ENCODE measurements around the gene KIF13A. TPM values are rescaled to one million over a fixed set of nuclear protein-coding genes. Genes with fewer than 3 reads are reported as not detected.

KIF13A gene
- total and polyA plus RNA-seq, 9 of the 15 experiments (the other 6 are each of a cell fraction or from before 2014, with no cell fraction given): 3.6 to 44.3 (median 29.7) TPM

GRCh38 chr6:17714177-17714576 lies 273.3 kb downstream of the KIF13A start (continued):
- TF ChIP-seq ZMIZ1 (IDR thresholded peaks at IDR 0.05; ENCODE audit: low read depth in 2 of 2, low read length in 2 of 2) (no peak), TSC22D4 (tag; IDR thresholded peaks at IDR 0.05) (no peak), FOS (IDR thresholded peaks at IDR 0.05; ENCODE audit: extremely low read depth, insufficient read length) (no peak), ELK1 (CRISPR knock-in tag; IDR thresholded peaks at IDR 0.05) (no peak), TRIM28 (IDR thresholded peaks at IDR 0.05) (no peak), HNRNPH1 (optimal IDR thresholded peaks at IDR 0.05; ENCODE audit: low read depth, low read length) (no peak), BCOR (IDR thresholded peaks at IDR 0.05) (no peak), C11orf30 (IDR thresholded peaks at IDR 0.05; ENCODE audit: low read depth) (peak; percentile 84), ZNF121 (CRISPR knock-in tag; conservative IDR thresholded peaks at IDR 0.05) (no peak), DDX20 (tag; IDR thresholded peaks at IDR 0.05; ENCODE audit: low read depth) (0 out of 2 replicates have a peak, but pooled peaks have one; percentile 20), TFAM (CRISPR knock-in tag; conservative IDR thresholded peaks at IDR 0.05) (no peak), RCOR1 (IDR thresholded peaks at IDR 0.05; ENCODE audit: borderline replicate concordance in 1 of 2, low read depth in 2 of 2, low read length in 2 of 2) (no peak), RBM22 (IDR thresholded peaks at IDR 0.05; ENCODE audit: low read depth, low read length, poor library complexity, severe bottlenecking) (no peak), ZNF140 (CRISPR knock-in tag; IDR thresholded peaks at IDR 0.05) (no peak), TARDBP (IDR thresholded peaks at IDR 0.05) (no peak), SIN3B (IDR thresholded peaks at IDR 0.05; ENCODE audit: low read depth) (no peak), ZBTB7A (IDR thresholded peaks at IDR 0.05; ENCODE audit: borderline replicate concordance, control insufficient read depth, low read depth, low read length) (no peak), HMGN3 (IDR thresholded peaks at IDR 0.05; ENCODE audit: borderline replicate concordance, extremely low read depth, insufficient read length, low read depth, low read length) (no peak), ETS1 (conservative IDR thresholded peaks at IDR 0.05; ENCODE audit: control insufficient read depth, low read depth, low read length) (no peak), MAFG (tag; conservative IDR thresholded peaks at IDR 0.05) (0 out of 2 replicates have a peak, but pooled peaks have one; percentile 50), ZNF551 (CRISPR knock-in tag; IDR thresholded peaks at IDR 0.05) (no peak), E2F3 (CRISPR knock-in tag; IDR thresholded peaks at IDR 0.05) (no peak), HMGXB4 (CRISPR knock-in tag; IDR thresholded peaks at IDR 0.05) (no peak), ZNF830 (CRISPR knock-in tag; IDR thresholded peaks at IDR 0.05) (no peak)
